Myometrial cell (primary cell): ENCODE data around the gene TMEM167A. TPM values are rescaled to one million over a fixed set of nuclear protein-coding genes. Genes with fewer than 3 reads are reported as not detected.

ENCODE experiments used
- total RNA-seq: library from RNA; depleted of rRNA; stranded (reverse); fragments of >200 nt; gene quantifications from 2 replicates; pipeline ENCODE4 v1.2.3, GENCODE V29; 2015

TMEM167A gene, protein sequence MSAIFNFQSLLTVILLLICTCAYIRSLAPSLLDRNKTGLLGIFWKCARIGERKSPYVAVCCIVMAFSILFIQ
- 43.0 and 45.7 TPM in 2 replicates for total RNA-seq

DNA sequence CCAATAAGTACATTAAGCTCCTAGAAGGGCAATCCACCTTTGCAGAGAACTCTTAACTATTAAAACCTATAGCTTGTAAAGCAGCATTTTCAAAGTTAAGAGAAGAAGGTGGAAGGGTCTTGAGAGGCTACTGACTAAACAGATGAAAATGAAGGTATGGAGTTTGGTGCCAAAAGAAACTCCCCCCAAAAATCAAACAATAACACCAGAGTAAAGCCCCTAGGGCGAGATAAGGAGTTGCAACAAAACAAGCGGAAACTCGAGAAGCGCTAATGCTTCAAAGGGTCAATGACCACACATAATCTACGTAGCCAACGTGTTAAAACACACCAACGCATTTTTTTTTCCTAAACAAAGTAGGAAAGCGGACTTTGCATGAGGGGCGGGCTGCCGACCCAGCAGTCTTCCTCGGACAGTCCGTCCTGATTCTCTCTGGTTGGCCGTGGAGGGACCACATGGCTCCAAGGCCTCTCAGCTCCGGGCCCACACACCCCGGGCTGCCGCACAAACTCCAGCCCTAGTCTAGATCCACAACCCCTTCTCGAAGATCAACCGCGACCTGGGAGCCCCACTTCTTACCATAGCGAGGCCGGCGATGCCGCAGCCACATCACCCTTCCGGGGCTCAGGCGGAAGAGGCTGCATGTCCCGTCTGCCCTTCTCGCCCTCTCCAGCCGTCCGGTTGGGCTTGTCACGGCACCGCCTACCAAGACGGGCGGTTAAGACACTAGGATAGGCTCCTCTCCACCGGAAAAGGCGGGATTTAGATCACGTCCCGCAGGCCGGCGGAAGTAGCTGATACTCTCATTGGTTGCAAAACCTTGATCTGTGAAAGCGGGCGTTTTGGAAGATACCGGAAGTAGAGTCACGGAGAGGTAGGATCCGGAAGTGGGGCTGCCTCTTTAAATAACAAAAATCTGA, at the start of gene TMEM167A, which contains the start of gene XRCC4:
Gene TMEM167A, minus strand, starts transcription at position 653 of the 920 bp plus-strand sequence. Its CDS starts 71 bp downstream, at position 582.
Gene XRCC4, plus strand, starts transcription at position 806 of the 920 bp plus-strand sequence. CDS start 27,373 bp downstream, outside the sequence.

Other genes starting within 250 kb of the TMEM167A start
- 13.5 and 13.8 TPM in 2 replicates for gene XRCC4, start 153 bp upstream of the TMEM167A start, total RNA-seq